Panc1 (cell line): ENCODE results near the gene SDC4. TPM values are rescaled to one million over a fixed set of nuclear protein-coding genes. Genes with fewer than 3 reads are reported as not detected.
A peak's percentile ranks its signal among the peaks of the same experiment; 100 is the strongest.

ENCODE experiments used
- ATAC-seq: fragments of 200-7000 bp; cut with Tn5 transposase; 2 replicates; pipeline ENCODE4 v1.9.1; 2020; ENCODE audit warnings: mild to moderate bottlenecking, moderate library complexity
- BruUV-seq: library from RNA; stranded (reverse); fragments of 400-500 nt; replicated peaks from 2 replicates; lab custom pipeline; 2021; lab: Mats Ljungman, UMichigan
- CTCF ChIA-PET: fragments of 300-600 bp; sonication (Branson Sonifier 250); formaldehyde crosslinking; loops from one replicate; lab custom pipeline; 2022; ENCODE audit warnings: antibody characterized with exemption; lab: Charles Lee
- POLR2A ChIA-PET: fragments of 300-600 bp; sonication (Branson Sonifier 250); formaldehyde crosslinking; loops from one replicate; lab custom pipeline; 2022; ENCODE audit warnings: antibody characterized with exemption; lab: Charles Lee
- DNase-seq: peaks from one replicate; pipeline ENCODE4 v3.0.0-alpha.2; 2010; ENCODE audit warnings: low read depth, low spot score
- H3K27ac ChIP-seq: 2 replicates; pipeline ENCODE4 v1.5.1; 2011; ENCODE audit warnings: mild to moderate bottlenecking, low read length, inconsistent platforms
- H3K27me3 ChIP-seq: fragments of 200-500 bp; sonication (Bioruptor generic); 2 replicates; pipeline ENCODE4 v1.6.0; 2014; ENCODE audit warnings: low read length, inconsistent platforms; ENCODE audit not compliant: control insufficient read depth, insufficient read depth
- H3K36me3 ChIP-seq: fragments of 200-500 bp; sonication (Bioruptor generic); 2 replicates; pipeline ENCODE4 v1.5.1; 2014; ENCODE audit warnings: inconsistent platforms, mild to moderate bottlenecking, low read length, moderate library complexity; ENCODE audit not compliant: control insufficient read depth, insufficient read depth
- H3K4me1 ChIP-seq: 2 replicates; pipeline ENCODE4 v1.5.1; 2011; ENCODE audit warnings: inconsistent platforms, mild to moderate bottlenecking, low read length, moderate library complexity; ENCODE audit not compliant: control insufficient read depth, insufficient read depth
- H3K4me3 ChIP-seq, 2 experiments: 2 replicates each; pipeline ENCODE4 v1.5.1; 2011 to 2012; ENCODE audit warnings: low read depth in 2 of 2, low read length in 2 of 2, mild to moderate bottlenecking in 2 of 2, inconsistent platforms in 1 of 2, moderate library complexity in 1 of 2
- H3K9me3 ChIP-seq: fragments of 200-500 bp; sonication (Bioruptor generic); 2 replicates; pipeline ENCODE4 v1.5.1; 2014; ENCODE audit warnings: low read depth, mild to moderate bottlenecking, inconsistent platforms, low read length, moderate library complexity; ENCODE audit not compliant: control insufficient read depth, insufficient read depth
- CTCF ChIP-seq: fragments of 450-650 bp; IDR thresholded peaks from 2 replicates; pipeline ENCODE4 v1.5.1; 2017; ENCODE audit warnings: mild to moderate bottlenecking
- POLR2AphosphoS5 ChIP-seq: IDR thresholded peaks from 2 replicates; pipeline ENCODE4 v1.6.1; 2012; ENCODE audit warnings: mild to moderate bottlenecking, low read depth, low read length, moderate library complexity
- REST ChIP-seq, 2 experiments: IDR thresholded peaks; 2 replicates each; pipeline ENCODE4 v1.6.1; 2011 to 2012; ENCODE audit warnings: low read depth in 2 of 2, control low read depth in 1 of 2, low read length in 1 of 2, mild to moderate bottlenecking in 1 of 2, moderate library complexity in 1 of 2; ENCODE audit not compliant: insufficient read depth in 1 of 2
- SIN3A ChIP-seq: IDR thresholded peaks from 2 replicates; pipeline ENCODE4 v1.6.1; 2012; ENCODE audit warnings: low read depth, mild to moderate bottlenecking, low read length, moderate library complexity, borderline replicate concordance; ENCODE audit not compliant: insufficient read depth
- TCF7L2 ChIP-seq: IDR thresholded peaks from 2 replicates; pipeline ENCODE4 v1.6.1; 2011; ENCODE audit warnings: mild to moderate bottlenecking, low read depth, low read length, inconsistent platforms
- in situ Hi-C: cut with HindIII; loops from 2 replicates; pipeline ENCODE4 v1.10.0; 2016; ENCODE audit warnings: low sequenced_read_pairs, low pct_unique_long_range_greater_than_20kb
- intact Hi-C: fragments of 100-400 bp; cut with micrococcal nuclease; formaldehyde crosslinking; loops from one replicate; pipeline ENCODE4 v1.10.0; 2022; ENCODE audit not compliant: unreplicated experiment
- total RNA-seq: library from RNA; stranded (reverse); gene quantifications from one replicate; pipeline ENCODE4 v1.2.1, GENCODE V29; 2021; ENCODE audit not compliant: unreplicated experiment

Gene SDC4
- total RNA-seq, 1 experiment from 2014 or later, result 93.3 TPM

GRCh38 chr20:45311589-45312211, 36.5 kb downstream of the SDC4 start:
- intact Hi-C loops, result no loop called here

GRCh38 chr20:45309075-45309474, 39.1 kb downstream of the SDC4 start:
- no peak overlapping the region for H3K4me3 ChIP-seq
- H3K27ac ChIP-seq, result no peak overlapping the region
- in situ Hi-C loops, result no loop called here
- intact Hi-C loops, result no loop called here
- POLR2A ChIA-PET, result no interaction called here
- no TSS peak for BruUV-seq
- TF ChIP-seq POLR2AphosphoS5 (no peak), TCF7L2 (no peak), REST (IDR thresholded peaks at IDR 0.05; ENCODE audit: insufficient read depth in 1 of 2, low read depth in 2 of 2, low read length in 1 of 2) (no peak), SIN3A (no peak), CTCF (no peak)
- H3K9me3 ChIP-seq, result no peaks in the 10 kb centered on the region
- DNase-seq (no peak), ATAC-seq (no peak)
- CTCF ChIA-PET, result no interaction called here
- H3K27me3 ChIP-seq, result no peaks in the 10 kb centered on the region
- H3K4me1 ChIP-seq, result peaks cover 4% of the 10 kb centered on the region; the same call in 1 of the 2 replicates
- H3K36me3 ChIP-seq, result no peaks in the 10 kb centered on the region

More at GRCh38 chr20:45311589-45312211, 36.5 kb downstream of the SDC4 start:
- Histone ChIP-seq H3K4me1 (peaks cover 4% of the 10 kb centered on the region; the same call in 1 of the 2 replicates), H3K4me3 (peak overlapping the region in 1 of 2 experiments; percentile 26; a peak in 2 of 4 replicates), H3K27me3 (no peaks in the 10 kb centered on the region), H3K27ac (no peak overlapping the region), H3K36me3 (no peaks in the 10 kb centered on the region), H3K9me3 (no peaks in the 10 kb centered on the region)
- ChIA-PET POLR2A (interaction anchor here (0.7 kb wide), 1 partner anchor 20 kb away, joined by 3 read pairs; no protein-coding TSS in a partner anchor), CTCF (interaction anchor here (0.5 to 1.1 kb wide), 9 partner anchors 8 to 610 kb away, joined by 3 to 10 read pairs (median 3); no protein-coding TSS in a partner anchor)
- BruUV-seq, result no TSS peak
- ATAC-seq (peak; percentile 90), DNase-seq (no peak)
- in situ Hi-C loops, result no loop called here
- peak; percentile 97 for TF ChIP-seq CTCF
- no peak for TF ChIP-seq REST (IDR thresholded peaks at IDR 0.05; ENCODE audit: insufficient read depth in 1 of 2, low read depth in 2 of 2, low read length in 1 of 2)
- TF ChIP-seq SIN3A, result no peak
- TF ChIP-seq POLR2AphosphoS5, result no peak
